Cardiac fibroblast (primary cell): ENCODE measurements around the gene GPHN.
A peak's percentile ranks its signal among the peaks of the same experiment; 100 is the strongest.

ENCODE experiments used
- DNase-seq, 2 donors: peaks; one replicate each; pipeline versions ENCODE4 v3.0.0 to v3.0.0-alpha.2; 2010; ENCODE audit warnings: low read depth in 2 of 2
- H3K4me3 ChIP-seq, 2 donors: replicated peaks in 1 of 2; 1 replicate in 1 of 2; 2 replicates in 1 of 2; pipeline ENCODE4 v1.5.1; 2011; ENCODE audit warnings: low read depth in 2 of 2, low read length in 2 of 2, mild to moderate bottlenecking in 2 of 2, moderate library complexity in 1 of 2
- CTCF ChIP-seq: IDR thresholded peaks from one replicate; pipeline ENCODE4 v1.5.1; 2011; ENCODE audit warnings: low read depth, mild to moderate bottlenecking, low read length, inconsistent platforms

The GPHN gene

GRCh38 chr14:66634876-66635275 lies 126.9 kb downstream of the GPHN start:
- TF ChIP-seq CTCF, result no peak
- H3K4me3 ChIP-seq, result no peak overlapping the region
- peak; percentile 9 to 24 for DNase-seq

GRCh38 chr14:66635435-66635834 lies 127.5 kb downstream of the GPHN start:
- H3K4me3 ChIP-seq, result no peak overlapping the region
- no peak for TF ChIP-seq CTCF
- no peak for DNase-seq

GRCh38 chr14:66636240-66636639 lies 128.3 kb downstream of the GPHN start:
- H3K4me3 ChIP-seq, result no peak overlapping the region
- DNase-seq, result no peak
- TF ChIP-seq CTCF, result no peak

GRCh38 chr14:66638689-66639088 lies 130.7 kb downstream of the GPHN start:
- DNase-seq, result peak; percentile 29 to 71
- TF ChIP-seq CTCF, result no peak

GRCh38 chr14:66641861-66642635 lies 134.1 kb downstream of the GPHN start:
- no peak overlapping the region for H3K4me3 ChIP-seq
- no peak for DNase-seq
- no peak for TF ChIP-seq CTCF

More at GRCh38 chr14:66638689-66639088, 130.7 kb downstream of the GPHN start:
- no peak overlapping the region for H3K4me3 ChIP-seq

GRCh38 chr14:66643344-66643743 lies 135.4 kb downstream of the GPHN start:
- DNase-seq, result peak in 1 of 2 donors; percentile 18
- no peak for TF ChIP-seq CTCF
- H3K4me3 ChIP-seq, result no peak overlapping the region

- DNase-seq, result peak in 1 of 2 donors; percentile 48
- no peak overlapping the region for H3K4me3 ChIP-seq
- TF ChIP-seq CTCF, result no peak
Measured at GRCh38 chr14:66645716-66646115, 137.8 kb downstream of the GPHN start.
